Glomerular endothelial cell (primary cell): ENCODE results near the gene SLC16A5. TPM values are rescaled to one million over a fixed set of nuclear protein-coding genes. Genes with fewer than 3 reads are reported as not detected.

ENCODE experiments used
- DNase-seq: peaks from one replicate; pipeline ENCODE4 v3.0.0-alpha.2; 2011; ENCODE audit warnings: low read depth, low spot score; ENCODE audit errors: extremely low read depth
- total RNA-seq: library from RNA; depleted of rRNA; stranded (reverse); fragments of >200 nt; gene quantifications from 2 replicates; pipeline ENCODE4 v1.2.3, GENCODE V29; 2015

Gene SLC16A5
- total RNA-seq, 1 donor from 2014 or later, result 7.1 TPM

- DNase-seq, result no peak
Observed at GRCh38 chr17:75155191-75155601, 67.4 kb downstream of the SLC16A5 start.

Other genes starting within 250 kb of the SLC16A5 start
- gene GRIN2C, start 228.1 kb upstream of the SLC16A5 start, total RNA-seq, result 1.1 TPM in 1 of 2 replicates, not detected in the other
- gene FDXR, start 215.0 kb upstream of the SLC16A5 start, total RNA-seq, result 38.6 and 46.9 TPM in 2 replicates
- not detected in 2 replicates for gene FADS6, start 194.3 kb upstream of the SLC16A5 start, total RNA-seq
- gene USH1G, start 164.7 kb upstream of the SLC16A5 start, total RNA-seq, result not detected in 2 replicates
- gene OTOP2, start 163.7 kb upstream of the SLC16A5 start, total RNA-seq, result not detected in 2 replicates
- not detected in 2 replicates for gene OTOP3, start 152.1 kb upstream of the SLC16A5 start, total RNA-seq
- gene HID1, start 115.2 kb upstream of the SLC16A5 start, total RNA-seq, result 23.1 and 30.6 TPM in 2 replicates
- gene CDR2L, start 100.3 kb upstream of the SLC16A5 start, total RNA-seq, result 40.7 and 63.5 TPM in 2 replicates
- 38.7 and 49.7 TPM in 2 replicates for gene MRPL58, start 75.3 kb upstream of the SLC16A5 start, total RNA-seq
- 228 and 300 TPM in 2 replicates for gene ATP5PD, start 41.0 kb upstream of the SLC16A5 start, total RNA-seq
- 18.6 and 21.0 TPM in 2 replicates for gene KCTD2, start 40.7 kb upstream of the SLC16A5 start, total RNA-seq
- gene ARMC7, start 22.0 kb downstream of the SLC16A5 start, total RNA-seq, result 8.9 and 9.7 TPM in 2 replicates
- 41.5 and 62.0 TPM in 2 replicates for gene NT5C, start 43.8 kb downstream of the SLC16A5 start, total RNA-seq
- 257 and 318 TPM in 2 replicates for gene JPT1, start 66.6 kb downstream of the SLC16A5 start, total RNA-seq
- gene SUMO2, start 95.0 kb downstream of the SLC16A5 start, total RNA-seq, result 80.6 and 95.5 TPM in 2 replicates
- gene NUP85, start 117.7 kb downstream of the SLC16A5 start, total RNA-seq, result 30.0 and 35.1 TPM in 2 replicates
- 27.0 and 32.5 TPM in 2 replicates for gene GGA3, start 173.7 kb downstream of the SLC16A5 start, total RNA-seq
- 42.6 and 49.4 TPM in 2 replicates for gene MRPS7, start 173.9 kb downstream of the SLC16A5 start, total RNA-seq
- 21.9 and 25.5 TPM in 2 replicates for gene MIF4GD, start 183.3 kb downstream of the SLC16A5 start, total RNA-seq
- 5.8 and 11.7 TPM in 2 replicates for gene SLC25A19, start 201.5 kb downstream of the SLC16A5 start, total RNA-seq